ENCODE results near the gene BRI3. TPM values are rescaled to one million over a fixed set of nuclear protein-coding genes. Genes with fewer than 3 reads are reported as not detected.

BRI3 gene
- total and polyA plus RNA-seq, 2 of the 4 experiments (the other 2 are of a cell fraction), result 24.7 to 68.3 TPM

GRCh38 chr7:98296833-98297232 is 15.3 kb downstream of the BRI3 start:
- Histone ChIP-seq H3K9ac (ENCODE audit: low read depth, low read length) (no peak overlapping the region), H3K9me3 (ENCODE audit: control insufficient read depth, insufficient read depth, low read length) (no peaks in the 10 kb centered on the region), H3K4ac (ENCODE audit: low read depth, low read length) (no peak overlapping the region), H4K20me1 (ENCODE audit: insufficient read depth, low read length) (peaks cover 32% of the 10 kb centered on the region), H2BK120ac (ENCODE audit: low read depth, low read length) (no peak overlapping the region), H3K18ac (ENCODE audit: low read depth, low read length) (no peak overlapping the region), H3K23ac (ENCODE audit: low read depth, low read length) (no peak overlapping the region), H3K79me1 (ENCODE audit: low read depth in 1 of 2, low read length in 2 of 2) (peaks cover 13 to 55% of the 10 kb centered on the region in 2 experiments), H2AK5ac (ENCODE audit: low read depth, low read length) (peak overlapping the region; percentile 56; the same call in 1 of the 2 replicates), H2AK9ac (replicated peaks; ENCODE audit: low read depth, low read length, poor library complexity) (no peak overlapping the region), H2AFZ (replicated peaks; ENCODE audit: low read length, poor library complexity) (peak overlapping the region; percentile 70), H2BK15ac (ENCODE audit: low read depth, low read length) (no peak overlapping the region), H3K9me1 (ENCODE audit: insufficient read depth, low read length) (no peaks in the 10 kb centered on the region; the same call in 1 of the 2 replicates), H3K36me3 (ENCODE audit: control insufficient read depth, insufficient read depth, low read length) (peaks cover 32% of the 10 kb centered on the region), H4K91ac (ENCODE audit: insufficient read depth, low read depth, low read length) (no peak overlapping the region), H4K5ac (ENCODE audit: low read depth, low read length) (no peak overlapping the region), H2BK5ac (ENCODE audit: low read depth, low read length, poor library complexity, severe bottlenecking) (no peak overlapping the region), H3K27me3 (ENCODE audit: control insufficient read depth, insufficient read depth, low read length) (no peaks in the 10 kb centered on the region), H3K4me3 (ENCODE audit: insufficient read depth, low read depth, low read length) (no peak overlapping the region), H3K4me1 (ENCODE audit: control insufficient read depth, insufficient read depth, low read length) (no peaks in the 10 kb centered on the region), H3K27ac (ENCODE audit: insufficient read depth, low read length) (no peak overlapping the region), H3K56ac (ENCODE audit: extremely low read depth, insufficient read depth, low read length) (no peak overlapping the region), H4K8ac (ENCODE audit: low read depth in 2 of 2, low read length in 2 of 2) (no peak overlapping the region), H3K14ac (replicated peaks; ENCODE audit: low read depth, low read length) (no peak overlapping the region), H3K4me2 (ENCODE audit: low read depth, low read length) (no peak overlapping the region), H2BK20ac (ENCODE audit: low read depth, low read length) (no peak overlapping the region)
- ATAC-seq (ENCODE audit: low read depth), result no peak
- dilution Hi-C loops (cut with HindIII; ENCODE audit: low sequenced_read_pairs, unreplicated experiment) (no loop called here), in situ Hi-C loops (cut with MboI; ENCODE audit: low sequenced_read_pairs) (loop anchor here (5.0 kb wide), 2 partner anchors 110 to 545 kb away; no protein-coding TSS in a partner anchor), intact Hi-C loops (cut with micrococcal nuclease) (no loop called here)
- TF ChIP-seq BHLHE40 (IDR thresholded peaks at IDR 0.05; ENCODE audit: low read depth, low read length), result no peak
- TF ChIP-seq MAFK (IDR thresholded peaks at IDR 0.05; ENCODE audit: low read depth, low read length), result no peak
- TF ChIP-seq POLR2A (IDR thresholded peaks at IDR 0.05; ENCODE audit: low read depth, low read length), result no peak
- no peak for TF ChIP-seq USF2 (IDR thresholded peaks at IDR 0.05; ENCODE audit: low read depth, low read length)
- TF ChIP-seq CTCF (conservative IDR thresholded peaks at IDR 0.05; ENCODE audit: low read depth, low read length), result no peak
- TF ChIP-seq RCOR1 (IDR thresholded peaks at IDR 0.05; ENCODE audit: insufficient replicate concordance, low read length), result no peak
- no peak for TF ChIP-seq MAZ (IDR thresholded peaks at IDR 0.05; ENCODE audit: borderline replicate concordance, low read depth, low read length)
- WGBS, 2 experiments (ENCODE audit: extremely low coverage in 2 of 2, insufficient read length in 1 of 2), result 80% methylated on average over 10 of the region's 12 CpGs; no CpG with 5 or more reads in 1 of the 2 experiments
- no peak for DNase-seq
- POLR2A ChIA-PET (ENCODE audit: unreplicated experiment), result no interaction called here
- CTCF ChIA-PET, result no interaction called here
- BruUV-seq (replicated peaks), result no TSS peak

Data from IMR-90 (cell line).